Measurements from ENCODE around the gene FGF14. TPM values are rescaled to one million over a fixed set of nuclear protein-coding genes. Genes with fewer than 3 reads are reported as not detected.
A peak's percentile ranks its signal among the peaks of the same experiment; 100 is the strongest.

Gene FGF14
- total and polyA plus RNA-seq, 7 experiments from 2014 or later, result not detected

- Histone ChIP-seq H3K36me3 (ENCODE audit: control insufficient read depth in 2 of 3, insufficient read depth in 3 of 3, low read length in 3 of 3) (no peaks in the 10 kb centered on the region), H3K27me3 (ENCODE audit: control insufficient read depth in 2 of 2, insufficient read depth in 2 of 2, low read length in 2 of 2) (no peaks in the 10 kb centered on the region), H3K4me1 (ENCODE audit: control insufficient read depth in 2 of 2, insufficient read depth in 2 of 2, low read length in 2 of 2) (no peaks in the 10 kb centered on the region), H3K27ac (ENCODE audit: low read depth, low read length) (no peak overlapping the region), H3K4me3 (ENCODE audit: low read length) (no peak overlapping the region), H3K9me3 (ENCODE audit: control insufficient read depth in 2 of 3, low read length in 3 of 3) (no peaks in the 10 kb centered on the region)
- DNase-seq (no peak), ATAC-seq (no peak)
- no peaks in the 10 kb centered on the region for H3K9me3 Mint-ChIP-seq
- H3K27me3 Mint-ChIP-seq, result peaks cover 0 to 9% (median 5%) of the 10 kb centered on the region in 5 donors
- no peaks in the 10 kb centered on the region for H3K4me1 Mint-ChIP-seq
- POLR2A ChIA-PET, result no interaction called here
- intact Hi-C loops (cut with micrococcal nuclease), result no loop called here
- H3K36me3 Mint-ChIP-seq, result no peaks in the 10 kb centered on the region
- H3K27ac Mint-ChIP-seq, result no peak overlapping the region
- CTCF ChIA-PET, result no interaction called here
- H3K4me3 Mint-ChIP-seq, result no peak overlapping the region
Observed at GRCh38 chr13:101774393-101774792, 627.5 kb downstream of the FGF14 start.

- ATAC-seq (no peak), DNase-seq (no peak)
- no peaks in the 10 kb centered on the region for H3K27me3 ChIP-seq (ENCODE audit: control insufficient read depth in 2 of 2, insufficient read depth in 2 of 2, low read length in 2 of 2)
- H3K27ac ChIP-seq (ENCODE audit: low read depth, low read length), result no peak overlapping the region
- ChIA-PET POLR2A (no interaction called here), CTCF (no interaction called here)
- H3K9me3 ChIP-seq (ENCODE audit: control insufficient read depth in 2 of 3, low read length in 3 of 3), result no peaks in the 10 kb centered on the region
- Mint-ChIP-seq H3K4me3 (no peak overlapping the region), H3K4me1 (no peaks in the 10 kb centered on the region), H3K9me3 (no peaks in the 10 kb centered on the region), H3K27me3 (peaks cover 0 to 13% (median 8%) of the 10 kb centered on the region in 5 donors), H3K27ac (no peak overlapping the region), H3K36me3 (no peaks in the 10 kb centered on the region)
- no peaks in the 10 kb centered on the region for H3K36me3 ChIP-seq (ENCODE audit: control insufficient read depth in 2 of 3, insufficient read depth in 3 of 3, low read length in 3 of 3)
- intact Hi-C loops (cut with micrococcal nuclease), result no loop called here
- no peaks in the 10 kb centered on the region for H3K4me1 ChIP-seq (ENCODE audit: control insufficient read depth in 2 of 2, insufficient read depth in 2 of 2, low read length in 2 of 2)
- H3K4me3 ChIP-seq (ENCODE audit: low read length), result no peak overlapping the region
Observed at GRCh38 chr13:101773062-101773461, 628.8 kb downstream of the FGF14 start.

DNA sequence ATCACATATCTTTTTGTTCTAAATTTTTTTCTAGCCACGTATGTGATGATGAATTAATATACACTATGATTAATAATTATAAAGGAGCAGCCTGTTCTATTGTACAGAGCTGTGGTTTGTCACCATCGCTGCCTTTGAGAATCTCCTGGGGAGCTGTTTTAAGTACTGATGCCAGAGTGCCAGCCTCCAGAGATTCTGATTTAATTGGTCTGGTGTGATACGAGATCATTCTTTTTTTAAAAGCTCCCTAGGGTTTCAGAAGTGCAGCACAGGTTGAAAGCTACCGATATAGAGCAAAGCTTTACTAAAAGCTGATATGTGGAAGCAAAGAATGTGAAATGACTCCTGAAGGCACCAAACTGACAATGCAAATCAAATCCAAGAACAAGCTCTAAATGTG, 634.7 kb downstream of the FGF14 start:
- ChIA-PET POLR2A (no interaction called here), CTCF (no interaction called here)
- peaks cover 0 to 2% (median 0%) of the 10 kb centered on the region in 11 donors for H3K9me3 Mint-ChIP-seq
- Histone ChIP-seq H3K27me3 (ENCODE audit: control insufficient read depth in 2 of 2, insufficient read depth in 2 of 2, low read length in 2 of 2) (peaks cover 0 to 4% of the 10 kb centered on the region in 2 donors), H3K36me3 (ENCODE audit: control insufficient read depth in 2 of 3, insufficient read depth in 3 of 3, low read length in 3 of 3) (no peaks in the 10 kb centered on the region), H3K4me3 (ENCODE audit: low read length) (no peak overlapping the region), H3K27ac (ENCODE audit: low read depth, low read length) (no peak overlapping the region), H3K4me1 (ENCODE audit: control insufficient read depth in 2 of 2, insufficient read depth in 2 of 2, low read length in 2 of 2) (no peaks in the 10 kb centered on the region), H3K9me3 (ENCODE audit: control insufficient read depth in 2 of 3, low read length in 3 of 3) (no peaks in the 10 kb centered on the region)
- peaks cover 0 to 28% (median 14%) of the 10 kb centered on the region in 5 donors for H3K27me3 Mint-ChIP-seq
- ATAC-seq, result no peak
- no peaks in the 10 kb centered on the region for H3K36me3 Mint-ChIP-seq
- DNase-seq, result no peak
- no peak overlapping the region for H3K4me3 Mint-ChIP-seq
- intact Hi-C loops (cut with micrococcal nuclease), result no loop called here
- H3K27ac Mint-ChIP-seq, result no peak overlapping the region
- H3K4me1 Mint-ChIP-seq, result no peaks in the 10 kb centered on the region

GRCh38 chr13:101763191-101763590, 638.7 kb downstream of the FGF14 start:
- Mint-ChIP-seq H3K36me3 (no peaks in the 10 kb centered on the region), H3K27ac (peak overlapping the region in 1 of 9 donors; percentile 46), H3K4me3 (no peak overlapping the region), H3K27me3 (peaks cover 2 to 40% (median 28%) of the 10 kb centered on the region in 5 donors), H3K9me3 (peaks cover 0 to 2% (median 0%) of the 10 kb centered on the region in 11 donors), H3K4me1 (no peaks in the 10 kb centered on the region)
- ATAC-seq (no peak), DNase-seq (no peak)
- H3K27me3 ChIP-seq (ENCODE audit: control insufficient read depth in 2 of 2, insufficient read depth in 2 of 2, low read length in 2 of 2), result peaks cover 0 to 4% of the 10 kb centered on the region in 2 donors
- CTCF ChIA-PET, result interaction anchor here (0.5 kb wide), 1 partner anchor 246 kb away, joined by 3 read pairs; no protein-coding TSS in a partner anchor
- H3K4me3 ChIP-seq (ENCODE audit: low read length), result no peak overlapping the region
- H3K27ac ChIP-seq (ENCODE audit: low read depth, low read length), result no peak overlapping the region
- no peaks in the 10 kb centered on the region for H3K4me1 ChIP-seq (ENCODE audit: control insufficient read depth in 2 of 2, insufficient read depth in 2 of 2, low read length in 2 of 2)
- no peaks in the 10 kb centered on the region for H3K36me3 ChIP-seq (ENCODE audit: control insufficient read depth in 2 of 3, insufficient read depth in 3 of 3, low read length in 3 of 3)
- intact Hi-C loops (cut with micrococcal nuclease), result no loop called here
- POLR2A ChIA-PET, result no interaction called here
- no peaks in the 10 kb centered on the region for H3K9me3 ChIP-seq (ENCODE audit: control insufficient read depth in 2 of 3, low read length in 3 of 3)

- Mint-ChIP-seq H3K4me1 (no peaks in the 10 kb centered on the region), H3K27ac (no peak overlapping the region), H3K36me3 (no peaks in the 10 kb centered on the region), H3K27me3 (peaks cover 2 to 31% (median 20%) of the 10 kb centered on the region in 5 donors), H3K9me3 (no peaks in the 10 kb centered on the region), H3K4me3 (no peak overlapping the region)
- Histone ChIP-seq H3K4me1 (ENCODE audit: control insufficient read depth in 2 of 2, insufficient read depth in 2 of 2, low read length in 2 of 2) (no peaks in the 10 kb centered on the region), H3K27me3 (ENCODE audit: control insufficient read depth in 2 of 2, insufficient read depth in 2 of 2, low read length in 2 of 2) (no peaks in the 10 kb centered on the region), H3K4me3 (ENCODE audit: low read length) (no peak overlapping the region), H3K9me3 (ENCODE audit: control insufficient read depth in 2 of 3, low read length in 3 of 3) (no peaks in the 10 kb centered on the region), H3K27ac (ENCODE audit: low read depth, low read length) (no peak overlapping the region), H3K36me3 (ENCODE audit: control insufficient read depth in 2 of 3, insufficient read depth in 3 of 3, low read length in 3 of 3) (no peaks in the 10 kb centered on the region)
- ATAC-seq (peak; percentile 49), DNase-seq (peak in 6 of 9 donors; percentile 2 to 39 (median 12))
- intact Hi-C loops (cut with micrococcal nuclease), result loop anchor here (1.0 kb wide), 2 partner anchors 243 to 613 kb away; no protein-coding TSS in a partner anchor
- ChIA-PET POLR2A (no interaction called here), CTCF (interaction anchor here (0.6 to 3.6 kb wide), 4 partner anchors 136 to 613 kb away, joined by 3 to 14 read pairs (median 4); no protein-coding TSS in a partner anchor)
Observed at GRCh38 chr13:101757446-101758039, 644.3 kb downstream of the FGF14 start.

GRCh38 chr13:101755228-101755887, 646.5 kb downstream of the FGF14 start:
- intact Hi-C loops (cut with micrococcal nuclease), result no loop called here
- Mint-ChIP-seq H3K4me3 (no peak overlapping the region), H3K4me1 (no peaks in the 10 kb centered on the region), H3K27me3 (peaks cover 0 to 34% (median 17%) of the 10 kb centered on the region in 5 donors), H3K9me3 (no peaks in the 10 kb centered on the region), H3K27ac (no peak overlapping the region), H3K36me3 (no peaks in the 10 kb centered on the region)
- Histone ChIP-seq H3K27ac (ENCODE audit: low read depth, low read length) (no peak overlapping the region), H3K4me1 (ENCODE audit: control insufficient read depth in 2 of 2, insufficient read depth in 2 of 2, low read length in 2 of 2) (no peaks in the 10 kb centered on the region), H3K4me3 (ENCODE audit: low read length) (no peak overlapping the region), H3K9me3 (ENCODE audit: control insufficient read depth in 2 of 3, low read length in 3 of 3) (no peaks in the 10 kb centered on the region), H3K27me3 (ENCODE audit: control insufficient read depth in 2 of 2, insufficient read depth in 2 of 2, low read length in 2 of 2) (no peaks in the 10 kb centered on the region), H3K36me3 (ENCODE audit: control insufficient read depth in 2 of 3, insufficient read depth in 3 of 3, low read length in 3 of 3) (no peaks in the 10 kb centered on the region)
- ChIA-PET POLR2A (no interaction called here), CTCF (interaction anchor here (1.5 kb wide), 1 partner anchor 9 kb away, joined by 6 read pairs; no protein-coding TSS in a partner anchor)
- ATAC-seq (no peak), DNase-seq (no peak)

DNA sequence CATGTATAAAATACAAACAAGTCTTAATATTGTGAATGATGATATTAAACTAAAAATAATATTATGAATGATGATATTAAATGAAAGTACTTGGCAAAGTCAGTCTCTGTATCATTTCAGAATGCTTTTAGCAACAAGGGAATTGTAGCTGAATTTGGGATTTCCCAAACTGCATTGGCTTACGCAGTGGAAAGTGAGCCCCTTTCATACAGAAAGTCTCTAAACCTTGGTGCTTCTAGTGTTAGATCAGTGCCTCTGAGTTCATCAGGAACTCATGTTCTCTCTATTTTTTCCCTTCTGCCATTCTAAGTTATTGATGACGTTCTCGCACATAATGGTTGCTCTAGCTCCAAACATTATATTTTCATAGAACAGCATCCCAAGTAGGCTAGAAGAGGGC, 649.4 kb downstream of the FGF14 start:
- no peaks in the 10 kb centered on the region for H3K9me3 ChIP-seq (ENCODE audit: control insufficient read depth in 2 of 3, low read length in 3 of 3)
- DNase-seq (no peak), ATAC-seq (no peak)
- H3K4me3 ChIP-seq (ENCODE audit: low read length), result no peak overlapping the region
- no peaks in the 10 kb centered on the region for H3K27me3 ChIP-seq (ENCODE audit: control insufficient read depth in 2 of 2, insufficient read depth in 2 of 2, low read length in 2 of 2)
- H3K36me3 ChIP-seq (ENCODE audit: control insufficient read depth in 2 of 3, insufficient read depth in 3 of 3, low read length in 3 of 3), result no peaks in the 10 kb centered on the region
- Mint-ChIP-seq H3K4me1 (no peaks in the 10 kb centered on the region), H3K4me3 (no peak overlapping the region), H3K27me3 (peaks cover 0 to 23% (median 20%) of the 10 kb centered on the region in 5 donors), H3K9me3 (no peaks in the 10 kb centered on the region), H3K27ac (no peak overlapping the region), H3K36me3 (no peaks in the 10 kb centered on the region)
- H3K27ac ChIP-seq (ENCODE audit: low read depth, low read length), result no peak overlapping the region
- no peaks in the 10 kb centered on the region for H3K4me1 ChIP-seq (ENCODE audit: control insufficient read depth in 2 of 2, insufficient read depth in 2 of 2, low read length in 2 of 2)
- ChIA-PET POLR2A (no interaction called here), CTCF (no interaction called here)
- intact Hi-C loops (cut with micrococcal nuclease), result no loop called here
